Heart left ventricle (tissue), 13 donors: ENCODE measurements around the gene LIPE.

Experiments
- POLR2A ChIP-seq, 2 donors: fragments of 450-650 bp; IDR thresholded peaks; one replicate each; pipeline ENCODE4 v1.6.1; 2017; ENCODE audit warnings: antibody characterized with exemption in 2 of 2, mild to moderate bottlenecking in 2 of 2, moderate library complexity in 2 of 2
- TF ChIP-seq, protein P1 (sequence below), 12 donors: fragments of 200-600 bp; sonication (generic) in 4 of 12; IDR thresholded peaks; one replicate each; pipeline versions ENCODE4 v1.5.0 to v1.8.0; 2018 to 2022; ENCODE audit warnings: antibody characterized with exemption in 12 of 12, mild to moderate bottlenecking in 5 of 12
- donor health status: ischemic (EF 13 %, LVEDD 7.1; RV severe dilation, severe dysfunction).
- donor health status: DM: no; HTN: yes; CAD: no.
- donor health status: DM: no; HTN: no; CAD: no.
- donor health status: ischemic (EF 25% LVEDD 6.9; RV normal size, moderate dysfunction).
- donor health status: ischemic (EF 25% LVEDD 5.7; RV mildly dilated, moderate dysfunction).
- donor health status: ischemic (EF 35%, LVEDD 5.7; RV mildly dilated, moderate dysfunction).
- donor health status: nonischemic (EF 11% LVEDD 7.7; RV severe dilation, severe dysfunction).
- donor health status: DM: yes; HTN: yes; CAD: no.
- donor health status: PGD.
- donor health status: ischemic (EF 29% LVEDD 5.4; RV normal size, mild dysfunction).
- donor health status: nonischemic (EF 23%, LVEDD 6.1; RV moderate dilation, normal function).

- TF ChIP-seq, protein P1, sequence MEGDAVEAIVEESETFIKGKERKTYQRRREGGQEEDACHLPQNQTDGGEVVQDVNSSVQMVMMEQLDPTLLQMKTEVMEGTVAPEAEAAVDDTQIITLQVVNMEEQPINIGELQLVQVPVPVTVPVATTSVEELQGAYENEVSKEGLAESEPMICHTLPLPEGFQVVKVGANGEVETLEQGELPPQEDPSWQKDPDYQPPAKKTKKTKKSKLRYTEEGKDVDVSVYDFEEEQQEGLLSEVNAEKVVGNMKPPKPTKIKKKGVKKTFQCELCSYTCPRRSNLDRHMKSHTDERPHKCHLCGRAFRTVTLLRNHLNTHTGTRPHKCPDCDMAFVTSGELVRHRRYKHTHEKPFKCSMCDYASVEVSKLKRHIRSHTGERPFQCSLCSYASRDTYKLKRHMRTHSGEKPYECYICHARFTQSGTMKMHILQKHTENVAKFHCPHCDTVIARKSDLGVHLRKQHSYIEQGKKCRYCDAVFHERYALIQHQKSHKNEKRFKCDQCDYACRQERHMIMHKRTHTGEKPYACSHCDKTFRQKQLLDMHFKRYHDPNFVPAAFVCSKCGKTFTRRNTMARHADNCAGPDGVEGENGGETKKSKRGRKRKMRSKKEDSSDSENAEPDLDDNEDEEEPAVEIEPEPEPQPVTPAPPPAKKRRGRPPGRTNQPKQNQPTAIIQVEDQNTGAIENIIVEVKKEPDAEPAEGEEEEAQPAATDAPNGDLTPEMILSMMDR (IDR thresholded peaks at IDR 0.05), result no peak
- no peak for TF ChIP-seq POLR2A (IDR thresholded peaks at IDR 0.05)
Measured at GRCh38 chr19:42400404-42400803, 26.8 kb downstream of the LIPE start.
